Cortex of kidney (tissue), 1 donor: Measurements from ENCODE around the gene RNF145.
"Not testable (repeated sequence)": the region's sequence is repeated elsewhere in the genome, so short reads cannot be mapped to it uniquely, and the experiment has no call there.

ENCODE experiments used
- DNase-seq: peaks from one replicate; lab custom pipeline; 2025; lab: John Stamatoyannopoulos, UW

The RNF145 gene

DNA sequence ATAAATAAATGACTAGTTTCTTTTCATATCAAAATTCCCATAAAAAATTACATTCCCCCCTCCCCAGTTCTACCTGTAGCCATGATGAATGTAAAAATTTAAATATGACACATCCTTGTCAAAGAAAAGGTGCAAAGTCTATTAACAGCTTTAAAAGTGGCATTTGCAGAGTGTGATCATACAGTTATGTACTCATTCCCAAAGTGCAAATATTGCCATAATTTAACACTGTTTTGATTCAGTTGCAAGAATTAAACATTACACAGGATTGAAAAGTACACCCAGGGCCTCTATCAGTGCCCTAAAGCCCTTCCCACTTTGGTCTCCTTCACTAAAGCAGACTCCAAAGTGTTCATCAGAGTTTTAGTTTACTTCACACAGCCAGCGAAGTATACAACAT lies 51.8 kb downstream of the RNF145 start:
- DNase-seq, result no peak

DNA sequence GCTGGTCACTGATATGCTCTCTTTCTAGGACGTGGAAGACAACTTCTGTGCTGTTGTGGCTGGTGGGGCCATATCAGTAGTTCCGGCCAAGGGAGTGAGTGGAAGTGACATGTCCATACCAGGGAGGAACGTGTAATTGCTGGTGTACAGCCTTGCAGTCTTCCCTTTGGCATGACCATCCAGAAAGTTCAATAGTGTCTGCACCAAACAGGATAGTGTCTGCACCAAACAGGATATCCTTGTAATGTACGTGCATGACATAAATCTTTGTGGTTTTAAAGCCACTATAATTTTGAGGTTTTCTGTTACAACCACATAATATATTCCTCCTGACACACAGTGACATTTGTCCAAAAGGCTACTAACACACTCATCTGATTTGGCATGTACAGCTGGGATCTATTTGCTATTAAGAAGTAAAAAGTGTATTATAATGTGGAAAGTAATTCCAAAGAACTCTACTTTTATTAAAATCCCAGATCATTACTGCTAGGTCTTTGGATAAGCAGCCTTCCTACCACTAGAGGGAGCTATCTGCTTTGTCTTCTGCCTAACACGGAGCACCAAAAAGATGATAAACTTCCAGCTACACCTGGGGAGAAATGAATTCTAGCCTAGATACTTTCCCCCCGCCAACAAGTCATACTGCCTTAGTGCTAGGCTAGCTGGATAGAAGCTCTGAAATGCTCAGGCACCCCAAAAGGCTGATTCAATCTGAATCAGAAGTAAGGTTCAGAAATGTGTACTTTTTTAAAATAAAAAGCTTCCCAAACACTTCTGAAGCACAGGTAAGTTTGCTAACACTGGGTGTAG lies 52.7 kb downstream of the RNF145 start:
- no peak for DNase-seq

DNA sequence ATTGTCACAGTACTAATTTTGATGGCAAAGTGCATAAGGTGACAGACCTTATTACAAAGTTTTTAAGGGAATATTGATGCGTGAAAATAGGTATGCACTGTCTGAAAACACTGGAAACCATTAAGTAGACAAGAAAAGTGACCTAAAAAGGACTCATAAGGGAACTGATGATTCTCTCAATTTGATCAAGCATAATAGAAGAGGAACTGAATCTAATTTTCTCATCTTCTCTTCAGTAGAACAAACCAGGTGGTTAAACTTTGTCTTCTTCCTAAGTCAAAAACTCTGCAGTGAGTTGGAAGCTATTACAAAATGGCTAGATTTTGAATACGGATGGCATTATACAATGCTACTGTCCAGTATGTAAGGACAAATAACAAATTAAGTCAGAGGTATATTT lies 53.4 kb downstream of the RNF145 start:
- DNase-seq, result no peak

DNA sequence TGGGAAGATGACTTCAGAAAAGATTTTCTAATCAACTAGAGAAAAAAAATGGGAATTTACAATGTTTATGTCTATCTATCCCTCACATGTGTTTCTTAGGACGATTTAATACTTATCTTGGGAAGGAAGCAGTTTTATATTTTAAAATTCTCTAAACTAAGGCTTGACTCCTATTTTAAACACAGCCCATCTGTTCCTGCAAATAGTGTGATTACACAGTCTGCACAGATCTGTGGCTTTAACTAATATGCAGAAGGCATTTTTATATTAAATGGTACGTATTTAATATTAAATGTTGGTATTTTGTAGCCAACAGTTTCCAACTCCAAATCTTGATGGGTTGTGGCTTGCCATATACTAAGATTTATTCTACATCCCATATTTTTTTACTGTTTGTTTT lies 56.5 kb downstream of the RNF145 start:
- no peak for DNase-seq

DNA sequence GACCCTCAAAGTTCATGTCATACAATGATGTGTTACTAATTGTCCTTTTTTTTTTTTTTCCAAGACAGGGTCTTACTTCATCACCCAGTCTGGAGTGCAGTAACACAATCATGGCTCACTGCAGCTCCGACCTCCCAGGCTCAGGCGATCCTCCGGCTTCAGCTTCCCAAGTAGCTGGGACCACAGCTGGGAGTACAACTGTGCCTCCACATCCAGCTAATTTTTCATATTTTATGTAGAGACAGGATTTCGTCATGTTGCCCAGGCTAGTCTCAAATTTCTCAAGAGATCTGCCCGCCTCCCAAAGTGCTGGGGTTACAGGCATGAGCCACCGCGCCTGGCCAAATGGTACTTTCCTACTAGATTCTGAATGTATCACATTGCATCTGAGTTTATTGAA lies 60.3 kb downstream of the RNF145 start:
- DNase-seq, result no peak

DNA sequence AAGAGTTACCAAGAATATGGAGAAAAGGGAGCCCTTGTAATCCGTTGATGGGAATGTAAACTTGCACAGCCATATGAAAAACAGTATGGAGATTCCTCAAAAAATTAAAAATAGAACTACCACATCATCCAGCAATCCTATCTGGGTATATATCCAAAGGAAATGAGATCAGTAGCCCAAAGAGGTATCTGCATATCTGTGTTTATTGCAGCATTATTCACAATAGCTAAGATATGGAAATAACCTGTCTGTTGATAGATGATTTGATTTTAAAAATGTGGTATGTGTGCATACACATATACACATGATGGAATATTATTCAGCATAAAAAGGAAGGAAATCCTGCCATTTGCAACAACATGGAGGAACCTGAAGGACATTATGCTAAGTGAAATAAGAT lies 61.4 kb downstream of the RNF145 start:
- no peak for DNase-seq

DNA sequence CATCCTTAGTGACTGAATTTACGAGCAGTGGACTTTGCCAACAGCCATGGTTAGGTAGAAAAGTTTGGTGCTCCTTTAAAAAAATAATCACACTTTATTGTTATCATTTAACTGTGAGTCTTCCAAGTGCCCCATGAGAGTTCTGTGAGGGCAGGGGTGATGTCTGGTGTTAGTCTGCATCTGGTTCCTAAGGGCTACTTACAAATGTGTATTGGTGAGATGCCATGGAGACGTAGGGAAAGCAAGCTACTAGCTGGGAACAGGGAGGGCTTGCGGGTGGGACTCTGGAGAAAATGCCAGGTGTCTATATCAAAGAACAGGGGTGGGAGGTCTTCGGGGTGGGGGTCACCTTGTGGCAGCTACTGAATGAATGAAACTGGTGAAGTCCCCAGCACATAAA lies 62.5 kb downstream of the RNF145 start:
- DNase-seq, result no peak

DNA sequence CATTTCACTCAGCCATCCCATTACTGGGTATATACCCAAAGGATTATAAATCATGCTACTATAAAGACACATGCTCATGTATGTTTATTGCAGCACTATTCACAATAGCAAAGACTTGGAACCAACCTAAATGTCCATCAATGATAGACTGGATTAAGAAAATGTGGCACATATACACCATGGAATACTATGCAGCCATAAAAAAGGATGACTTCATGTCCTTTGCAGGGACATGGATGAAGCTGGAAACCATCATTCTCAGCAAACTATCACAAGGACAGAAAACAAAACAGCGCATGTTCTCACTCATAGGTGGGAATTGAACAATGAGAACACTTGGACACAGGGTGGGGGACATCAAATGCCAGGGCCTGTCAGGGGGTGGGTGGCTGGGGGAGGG lies 64.2 kb downstream of the RNF145 start:
- DNase-seq, result not testable (repeated sequence)

DNA sequence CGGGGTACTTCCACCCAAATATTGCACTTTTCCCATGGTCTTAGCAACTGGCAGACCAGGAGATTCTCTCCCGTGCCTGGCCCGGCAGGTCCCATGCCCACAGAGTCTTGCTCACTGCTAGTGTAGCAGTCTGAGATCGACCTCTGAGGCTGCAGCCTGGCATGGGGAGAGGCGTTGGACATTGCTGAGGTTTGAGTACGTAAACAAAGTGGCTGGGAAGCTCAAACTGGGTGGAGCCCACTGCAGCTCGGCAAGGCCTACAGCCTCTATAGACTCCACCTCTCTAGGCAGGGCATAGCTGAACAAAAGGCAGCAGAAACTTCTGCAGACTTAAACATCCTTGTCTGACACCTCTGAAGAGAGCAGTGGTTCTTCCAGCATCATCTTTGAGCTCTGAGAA lies 69.6 kb downstream of the RNF145 start:
- no peak for DNase-seq

DNA sequence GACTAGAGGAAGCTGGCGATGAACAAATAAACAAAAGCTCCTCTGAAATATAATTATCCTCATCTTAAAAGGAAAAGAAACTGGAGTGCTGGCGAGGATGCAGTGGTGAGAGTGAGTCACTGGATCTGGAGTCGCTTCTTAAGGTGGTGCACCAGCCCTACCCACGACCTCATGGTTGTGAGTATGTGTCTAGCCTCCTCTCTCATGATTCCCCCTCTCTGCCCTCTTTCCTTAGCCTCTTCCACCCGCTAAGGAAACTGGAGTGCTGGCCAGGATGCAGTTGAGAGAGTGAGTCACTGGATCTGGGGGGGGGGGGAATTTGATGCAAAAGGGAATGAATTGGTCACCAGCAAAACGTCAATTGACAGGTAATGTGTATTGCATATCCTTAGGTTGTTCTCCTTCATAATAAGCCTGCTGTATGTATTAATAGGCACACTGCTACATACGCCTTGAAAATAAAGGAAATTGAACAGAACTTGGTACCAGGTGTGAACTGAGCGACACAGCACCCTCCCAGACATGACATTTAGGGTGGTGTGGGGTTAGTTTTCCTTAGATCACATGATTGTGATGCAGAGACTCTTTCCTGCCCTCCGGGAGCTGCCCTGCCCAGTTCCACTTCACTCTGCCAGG lies 73.3 kb downstream of the RNF145 start:
- DNase-seq, result no peak

DNA sequence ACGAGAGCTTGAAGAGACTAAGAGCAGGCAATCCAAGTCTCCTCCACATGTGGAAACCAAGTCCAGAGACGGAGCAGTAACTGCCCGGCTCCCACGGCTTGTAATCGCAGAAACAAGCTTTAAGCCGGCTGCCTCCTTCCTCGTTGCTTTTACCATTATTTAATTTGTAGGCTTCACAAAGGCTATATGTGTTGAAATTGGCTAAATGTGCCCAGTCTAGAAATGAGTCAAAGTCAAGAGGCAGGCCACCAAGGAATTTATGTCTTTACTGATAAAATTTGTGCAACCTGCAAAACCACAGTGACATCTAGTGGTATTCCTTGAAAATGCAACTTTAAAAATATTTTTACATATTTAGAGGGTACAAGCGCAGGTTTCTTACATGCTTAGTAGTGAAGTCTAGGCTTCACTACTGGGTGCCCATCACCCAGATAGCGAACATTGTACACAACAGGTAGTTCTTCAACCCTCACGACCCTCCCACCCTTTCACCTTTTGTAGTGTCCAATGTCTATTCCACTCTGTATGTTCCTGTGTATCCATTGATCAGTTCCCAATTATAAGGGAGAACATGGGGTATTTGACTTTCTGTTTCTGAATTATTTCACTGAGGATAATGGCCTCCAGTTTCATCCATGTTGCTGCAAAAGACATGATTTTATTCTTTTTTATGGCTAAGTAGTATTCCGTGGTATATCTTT lies 76.2 kb downstream of the RNF145 start:
- no peak for DNase-seq

DNA sequence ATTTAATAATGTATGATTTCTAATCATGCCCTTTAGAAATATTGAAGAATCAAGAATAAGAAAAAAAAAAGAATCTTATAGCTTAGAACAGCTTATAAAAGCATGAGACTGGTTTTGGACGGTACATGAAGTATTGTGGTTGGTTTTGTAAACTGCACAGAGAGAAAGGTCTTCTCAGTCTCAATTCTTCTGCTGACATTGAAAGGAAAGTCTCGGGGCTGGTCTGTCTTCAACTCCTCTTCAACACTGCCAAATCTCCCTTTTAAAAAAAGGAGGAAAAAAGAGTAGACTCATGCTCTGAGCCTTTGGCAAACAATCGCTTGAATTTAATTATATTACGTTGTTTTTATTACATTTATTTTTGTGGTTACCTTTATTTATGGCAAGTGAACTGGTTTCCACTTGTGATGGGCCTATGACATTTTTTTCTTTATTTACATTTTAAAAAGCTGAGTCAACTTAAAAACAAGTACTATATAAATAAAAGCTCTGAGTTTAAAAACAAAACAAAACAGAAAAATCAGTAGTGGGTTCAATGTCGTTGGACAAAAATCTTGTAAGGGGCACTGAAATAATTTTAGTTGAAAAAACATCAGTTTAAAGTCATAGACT lies 76.8 kb downstream of the RNF145 start:
- DNase-seq, result no peak

DNA sequence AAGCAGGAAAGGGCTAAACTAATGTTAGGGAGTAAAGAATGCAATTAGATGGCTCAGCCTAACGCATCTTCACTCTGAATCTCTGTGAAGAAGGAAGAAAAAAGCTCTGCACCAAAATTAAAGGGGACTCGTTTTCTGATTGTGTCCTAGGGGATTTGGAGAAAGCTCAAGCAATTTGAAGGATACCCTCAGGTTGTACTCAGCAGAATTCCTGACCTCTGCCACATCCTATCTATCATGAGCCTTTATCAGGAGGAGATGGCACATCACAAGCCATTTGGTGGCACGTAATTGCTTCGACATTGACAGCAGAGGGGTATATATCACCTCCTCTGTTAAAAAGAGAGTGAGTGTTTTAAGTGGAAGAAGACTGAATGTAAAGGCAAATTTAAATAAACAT lies 77.4 kb downstream of the RNF145 start:
- DNase-seq, result no peak

DNA sequence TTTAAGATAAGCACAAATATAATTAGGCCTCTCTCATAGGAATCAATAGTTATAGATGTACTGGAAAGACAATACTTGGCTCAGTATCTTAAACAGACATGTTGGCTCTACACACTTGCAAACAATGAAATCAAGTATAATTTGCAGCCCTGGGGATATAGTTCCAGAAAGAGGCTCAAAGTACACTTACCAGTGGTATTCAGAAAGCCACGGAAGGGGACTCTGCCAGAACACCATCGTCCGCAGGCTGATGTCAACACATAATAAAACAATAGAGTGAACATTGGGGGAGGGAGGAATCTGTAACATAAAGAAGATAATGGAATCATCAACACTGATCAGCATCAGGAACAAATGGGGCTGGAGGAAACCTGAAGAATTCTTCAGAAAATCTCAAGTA lies 78.5 kb downstream of the RNF145 start:
- no peak for DNase-seq

DNA sequence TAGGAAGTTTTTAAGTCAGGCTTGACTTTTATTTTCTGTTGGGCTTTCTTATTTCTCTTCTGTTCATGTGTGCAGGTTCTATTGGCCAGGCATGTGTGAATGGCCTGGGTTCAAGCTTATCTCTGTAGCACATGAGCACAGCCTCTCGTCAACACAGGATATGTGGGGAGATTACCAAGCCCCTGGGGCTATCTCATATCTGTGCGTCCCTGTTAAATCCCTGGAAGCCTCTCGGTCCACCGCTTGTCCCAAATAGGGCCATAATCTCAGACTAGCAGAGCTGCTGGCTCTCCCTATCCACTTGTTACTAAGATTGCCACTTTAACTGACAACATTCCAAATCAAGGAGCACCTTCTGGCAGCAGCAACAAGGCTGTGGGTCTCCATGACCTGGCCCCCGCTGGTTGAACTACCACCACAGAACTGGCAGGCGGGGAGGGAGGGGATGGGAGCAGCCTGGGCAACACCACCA lies 81.2 kb downstream of the RNF145 start:
- no peak for DNase-seq

DNA sequence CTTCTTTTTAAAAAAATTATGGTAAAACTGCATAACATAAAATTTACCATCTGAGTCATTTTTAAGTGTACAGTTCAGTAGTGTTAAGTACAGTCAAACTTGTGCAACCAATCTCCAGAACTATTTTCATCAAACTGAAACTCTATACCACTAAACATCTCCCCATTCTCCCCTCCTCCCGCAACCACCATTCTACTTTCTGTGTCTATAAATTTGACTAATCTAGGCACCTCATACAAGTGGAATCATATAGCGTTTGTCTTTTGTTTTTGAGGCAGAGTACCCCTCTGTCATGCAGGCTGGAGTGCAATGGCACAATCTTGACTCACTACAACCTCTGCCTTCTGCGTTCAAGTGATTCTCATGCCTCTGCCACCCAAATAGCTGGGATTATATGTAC lies 85.7 kb downstream of the RNF145 start:
- DNase-seq, result no peak

DNA sequence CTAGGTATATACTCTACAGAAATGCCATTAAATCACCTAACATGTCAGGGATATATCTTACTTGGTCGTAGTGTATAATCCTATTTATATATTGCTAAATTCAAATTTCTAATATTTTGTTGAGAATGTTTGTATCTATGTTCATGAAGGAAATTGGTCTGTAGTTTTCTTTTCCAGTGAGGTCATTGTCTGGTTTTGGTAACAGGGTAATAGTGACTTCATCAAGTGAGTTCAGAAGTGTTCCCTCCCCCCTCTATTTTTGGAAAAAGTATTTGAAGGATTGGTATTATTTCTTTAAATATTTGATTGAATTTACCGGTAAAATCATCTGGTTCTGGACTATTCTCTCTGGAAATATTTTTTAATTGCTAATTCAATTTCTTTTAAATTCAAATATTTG lies 86.2 kb downstream of the RNF145 start:
- no peak for DNase-seq

DNA sequence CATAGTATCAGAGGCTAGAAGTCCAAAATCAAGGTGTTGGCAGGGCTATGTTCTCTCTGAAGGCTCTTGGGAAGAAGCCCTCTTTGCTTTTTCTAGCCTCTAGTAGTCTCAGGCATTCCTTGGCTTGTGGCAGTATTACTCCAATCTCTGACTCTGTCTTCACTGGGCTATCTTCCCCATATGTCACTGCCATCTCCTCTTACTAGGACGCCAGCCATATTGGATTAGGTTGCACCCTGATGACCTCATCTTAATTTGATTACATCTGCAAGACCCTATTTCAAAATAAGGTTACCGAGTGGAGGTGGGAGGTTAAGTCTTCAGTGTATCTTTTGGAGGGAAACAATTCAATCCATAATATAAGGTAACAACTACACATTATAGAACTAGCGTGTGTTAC lies 88.3 kb downstream of the RNF145 start:
- DNase-seq, result no peak

DNA sequence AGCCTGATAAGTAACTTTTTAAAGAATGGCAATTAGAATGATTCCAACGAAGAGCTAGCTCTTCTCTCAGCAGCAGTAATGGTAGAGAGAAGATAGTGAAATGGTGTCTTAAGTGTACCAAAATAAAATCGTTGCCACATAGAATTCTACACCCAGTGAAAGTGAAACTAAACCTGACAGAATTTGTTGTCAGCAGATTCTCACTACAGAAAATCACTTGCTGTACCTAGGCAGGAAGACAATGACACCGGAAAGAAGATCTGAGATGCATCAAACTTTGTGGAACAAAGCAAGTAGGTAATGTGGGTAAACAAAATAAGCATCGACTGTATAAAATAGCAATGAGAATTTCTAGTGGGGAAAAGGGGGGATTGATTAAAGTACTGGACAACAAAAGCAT lies 88.9 kb downstream of the RNF145 start:
- DNase-seq, result no peak

DNA sequence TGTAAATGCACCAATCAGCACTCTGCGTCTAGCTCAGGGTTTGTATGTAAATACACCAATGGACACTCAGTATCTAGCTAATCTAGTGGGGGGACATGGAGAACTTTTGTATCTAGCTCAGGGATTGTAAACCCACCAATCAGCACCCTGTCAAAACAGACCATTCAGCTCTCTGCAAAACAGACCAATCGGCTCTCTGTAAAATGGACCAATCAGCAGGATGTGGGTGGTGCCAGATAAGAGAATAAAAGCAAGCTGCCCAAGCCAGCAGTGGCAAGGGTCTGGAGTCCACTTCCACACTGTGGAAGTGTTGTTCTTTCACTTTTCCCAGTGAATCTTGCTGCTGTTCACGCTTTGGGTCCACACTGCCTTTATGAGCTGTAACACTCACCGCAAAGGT lies 89.5 kb downstream of the RNF145 start:
- DNase-seq, result not testable (repeated sequence)

DNA sequence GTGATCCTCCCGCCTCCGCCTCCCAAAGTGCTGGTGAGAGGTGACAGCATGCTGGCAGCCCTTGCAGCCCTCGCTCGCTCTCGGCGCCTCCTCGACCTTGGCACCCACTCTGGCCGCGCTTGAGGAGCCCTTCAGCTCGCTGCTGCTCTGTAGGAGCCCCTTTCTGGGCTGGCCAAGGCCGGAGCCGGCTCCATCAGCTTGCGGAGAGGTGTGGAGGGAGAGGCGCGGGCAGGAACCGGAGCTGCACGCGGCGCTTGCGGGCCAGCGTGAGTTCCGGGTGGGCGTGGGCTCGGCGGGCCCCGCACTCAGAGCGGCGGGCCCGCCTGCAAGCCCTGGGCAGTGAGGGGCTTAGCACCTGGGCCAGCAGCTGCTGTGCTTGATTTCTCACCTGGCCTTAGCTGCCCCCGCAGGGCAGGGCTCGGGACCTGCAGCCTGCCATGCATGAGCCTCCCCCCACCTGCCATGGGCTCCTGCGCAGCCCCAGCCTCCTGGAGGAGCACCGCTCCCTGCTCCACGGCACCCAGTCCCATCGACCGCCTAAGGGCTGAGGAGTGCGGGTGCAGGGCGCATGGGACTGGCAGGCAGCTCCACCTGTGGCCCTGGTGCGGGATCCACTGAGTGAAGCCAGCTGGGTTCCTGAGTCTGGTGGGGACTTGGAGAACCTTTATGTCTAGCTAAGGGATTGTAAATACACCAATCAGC lies 90.2 kb downstream of the RNF145 start:
- DNase-seq, result not testable (repeated sequence)

DNA sequence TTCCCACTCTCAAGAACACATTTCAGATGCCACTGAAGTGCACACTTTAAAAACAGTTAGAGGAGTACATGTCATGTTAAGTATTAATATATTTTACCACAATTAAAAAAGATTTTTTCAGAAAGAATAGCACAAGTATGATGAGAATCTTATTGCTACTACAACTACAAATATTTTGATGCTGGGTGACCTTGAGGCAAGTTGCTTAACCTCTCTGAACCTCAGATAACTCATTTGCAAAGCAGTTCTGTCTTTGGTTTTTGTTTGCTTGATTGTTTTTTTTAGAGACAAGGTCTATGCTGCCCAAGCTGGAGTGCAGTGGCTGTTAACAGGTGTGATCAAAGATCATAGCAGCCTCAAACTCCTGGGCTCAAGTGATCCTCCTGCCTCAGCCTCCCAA lies 95.9 kb downstream of the RNF145 start:
- no peak for DNase-seq
